ENCODE results near the gene PNN.
"Not testable (repeated sequence)": the region's sequence is repeated elsewhere in the genome, so short reads cannot be mapped to it uniquely, and the experiment has no call there.

PNN gene

GRCh38 chr14:39181693-39182047 is 6.6 kb downstream of the PNN start:
- no peak for FAIRE-seq

GRCh38 chr14:39182770-39183684 is 8.0 kb downstream of the PNN start:
- no peak for FAIRE-seq

GRCh38 chr14:39183685-39184003 is 8.6 kb downstream of the PNN start:
- FAIRE-seq = not testable (repeated sequence)

GRCh38 chr14:39184628-39185255 is 9.7 kb downstream of the PNN start:
- no peak for FAIRE-seq

- FAIRE-seq = peak; percentile 9
Observed at GRCh38 chr14:39185256-39186049, 10.4 kb downstream of the PNN start.

- FAIRE-seq = no peak
Observed at GRCh38 chr14:39186941-39187525, 12.0 kb downstream of the PNN start.

GRCh38 chr14:39203659-39204606 is 28.9 kb downstream of the PNN start:
- FAIRE-seq = no peak

DNA sequence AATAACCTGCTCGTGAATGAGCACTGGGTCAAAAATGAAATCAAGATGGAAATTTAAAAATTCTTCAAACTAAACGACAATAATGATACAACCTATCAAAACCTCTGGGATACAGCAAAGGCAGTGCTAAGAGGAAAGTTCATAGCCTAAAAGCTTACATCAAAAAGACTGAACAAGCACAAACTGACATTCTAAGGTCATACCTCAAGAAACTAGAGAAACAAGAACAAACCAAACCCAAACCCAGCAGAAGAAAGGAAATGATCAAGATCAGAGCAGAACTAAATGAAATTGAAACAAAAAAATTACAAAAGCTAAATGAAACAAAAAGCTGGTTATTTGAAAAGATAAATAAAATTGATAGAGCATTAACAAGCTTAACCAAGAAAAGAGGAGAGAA is 32.4 kb downstream of the PNN start:
- not testable (repeated sequence) for FAIRE-seq

- FAIRE-seq = no peak
Observed at GRCh38 chr14:39211109-39211741, 36.2 kb downstream of the PNN start.

DNA sequence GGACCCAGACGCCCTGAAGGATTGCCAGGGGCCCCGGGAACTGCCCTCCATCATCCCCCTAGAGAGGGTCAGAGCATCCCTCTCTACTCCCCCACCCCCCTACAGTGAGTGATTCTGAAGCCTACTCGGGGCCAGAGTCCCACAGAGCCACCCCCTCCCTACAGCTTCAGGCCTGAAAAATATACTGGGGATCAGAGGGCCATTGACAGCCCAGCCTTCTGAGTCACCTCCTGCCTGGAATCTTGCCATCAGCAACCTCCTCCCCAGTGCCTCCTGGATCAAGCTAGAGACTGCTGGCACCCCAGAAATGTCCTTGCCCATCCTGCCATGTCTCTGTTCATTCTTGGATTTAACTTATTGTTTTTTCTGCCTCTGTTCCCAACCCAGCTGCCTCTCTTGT is 37.0 kb downstream of the PNN start:
- no peak for FAIRE-seq

DNA sequence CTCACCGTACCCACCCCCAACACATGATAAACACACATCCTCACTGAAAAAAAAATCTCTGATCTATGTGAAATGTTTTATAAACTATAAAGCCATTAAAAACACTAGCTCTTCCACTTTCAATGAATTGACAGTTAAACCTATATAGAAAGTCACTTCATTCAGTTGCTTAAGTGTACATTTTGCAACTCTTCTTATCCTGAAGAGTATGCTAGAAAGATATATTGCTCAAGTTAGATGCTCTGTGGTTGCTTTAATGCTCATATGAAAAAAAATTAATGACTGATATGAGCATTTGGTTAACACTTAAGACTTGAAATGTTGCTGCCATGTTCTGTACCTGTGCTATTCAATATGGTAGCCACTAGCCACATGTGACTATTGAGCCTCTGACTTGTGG is 37.6 kb downstream of the PNN start:
- no peak for FAIRE-seq

GRCh38 chr14:39217214-39217879 is 42.3 kb downstream of the PNN start:
- no peak for FAIRE-seq

DNA sequence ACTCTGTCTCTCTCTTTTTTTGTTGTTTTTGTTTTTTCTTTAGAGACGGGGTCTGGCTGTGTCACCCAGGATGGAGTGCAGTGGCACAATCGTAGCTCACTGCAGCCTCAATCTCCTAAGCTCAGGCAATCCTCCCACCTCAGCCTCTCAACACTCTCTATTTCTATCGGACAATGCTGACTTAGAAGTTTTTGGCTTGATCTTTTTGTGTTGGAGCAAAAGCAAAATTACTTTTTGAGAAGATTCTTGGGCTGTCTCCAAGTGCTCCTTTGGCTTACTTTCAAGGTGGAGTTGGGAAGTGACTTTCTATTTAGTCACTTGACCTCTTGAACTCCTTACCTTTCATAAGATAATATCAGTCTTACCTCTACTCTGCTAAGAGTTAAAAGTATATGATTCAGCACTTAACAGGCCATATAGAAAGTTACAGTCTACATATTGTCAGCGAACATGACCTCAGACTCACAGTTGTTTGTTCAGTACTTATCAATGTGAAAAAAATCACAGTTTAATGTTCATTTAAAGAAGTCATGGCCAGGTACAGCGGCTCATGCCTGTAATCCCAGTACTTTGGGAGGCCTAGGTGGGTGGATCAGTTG is 43.2 kb downstream of the PNN start:
- no peak for FAIRE-seq

DNA sequence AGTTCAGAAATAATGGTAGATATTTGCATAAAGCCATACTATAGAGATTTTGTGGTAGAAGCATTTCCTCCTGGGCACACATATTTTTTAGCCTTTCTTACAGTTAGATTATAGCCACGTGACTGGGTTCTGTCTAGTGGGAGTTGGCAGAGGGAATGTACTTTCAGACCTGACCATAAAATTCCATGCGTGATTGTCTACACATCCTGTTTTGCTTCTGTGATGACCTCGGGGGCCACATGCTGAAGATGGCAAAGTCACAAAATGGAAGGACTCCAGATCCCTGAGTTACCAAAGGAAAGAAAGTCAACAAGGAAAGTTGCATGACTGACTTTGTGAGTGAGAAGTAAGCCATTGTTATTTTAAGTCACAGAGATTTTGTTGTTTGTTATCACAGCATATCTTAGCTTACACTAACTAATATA is 44.0 kb downstream of the PNN start:
- FAIRE-seq = no peak

DNA sequence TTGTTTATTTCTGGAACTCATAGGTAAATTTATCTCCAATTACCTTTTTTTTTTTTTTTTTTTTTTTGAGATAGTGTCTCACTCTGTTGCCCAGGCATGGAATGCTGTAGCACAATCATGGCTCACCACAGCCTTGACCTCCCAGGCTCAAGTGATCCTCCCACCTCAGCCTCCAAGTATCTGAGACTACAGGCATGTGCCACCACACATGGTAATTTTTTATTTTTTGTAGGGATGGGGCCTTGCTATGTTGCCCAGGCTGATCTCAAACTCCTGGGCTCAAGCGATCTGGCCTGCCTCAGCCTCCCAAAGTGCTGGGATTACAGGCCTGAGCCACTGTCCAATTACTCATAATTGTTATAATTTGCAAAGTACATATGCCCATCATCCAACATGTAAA is 45.4 kb downstream of the PNN start:
- not testable (repeated sequence) for FAIRE-seq

GRCh38 chr14:39228044-39228443 is 53.0 kb downstream of the PNN start:
- FAIRE-seq = no peak

DNA sequence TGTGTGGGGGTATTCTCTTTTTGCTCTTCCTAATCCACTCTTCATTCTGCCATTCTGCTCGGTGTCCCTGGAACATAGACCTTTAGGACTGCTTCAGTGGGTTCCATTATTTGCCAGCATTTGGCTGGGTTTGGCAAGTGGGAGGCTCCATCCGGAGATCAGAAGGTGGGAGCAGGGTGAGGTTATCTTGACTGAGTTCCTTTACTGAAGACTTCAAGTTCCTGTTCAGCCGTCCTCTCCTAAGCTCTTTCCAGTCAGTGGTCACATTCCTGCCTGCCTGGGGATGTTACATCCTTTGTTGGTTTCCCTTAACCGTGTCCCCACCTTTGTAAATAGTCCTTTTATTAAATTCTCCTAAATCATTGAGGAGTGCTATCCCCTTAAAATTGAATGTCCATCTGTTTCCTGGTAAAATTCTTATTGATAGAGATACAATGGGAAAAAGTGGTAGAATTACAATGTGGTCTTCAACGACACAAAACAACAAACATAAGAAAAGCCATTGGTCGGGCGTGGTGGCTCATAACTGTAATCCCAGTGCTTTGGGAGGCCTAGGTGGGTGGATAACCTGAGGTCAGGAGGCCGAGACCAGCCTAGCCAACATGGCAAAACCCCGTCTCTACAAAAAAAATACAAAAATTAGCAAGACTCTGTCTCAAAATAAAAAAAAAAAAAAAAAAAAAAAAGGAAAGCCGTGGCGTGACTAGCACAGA is 53.6 kb downstream of the PNN start:
- no peak for FAIRE-seq

- FAIRE-seq = no peak
Observed at GRCh38 chr14:39229222-39229543, 54.1 kb downstream of the PNN start.

DNA sequence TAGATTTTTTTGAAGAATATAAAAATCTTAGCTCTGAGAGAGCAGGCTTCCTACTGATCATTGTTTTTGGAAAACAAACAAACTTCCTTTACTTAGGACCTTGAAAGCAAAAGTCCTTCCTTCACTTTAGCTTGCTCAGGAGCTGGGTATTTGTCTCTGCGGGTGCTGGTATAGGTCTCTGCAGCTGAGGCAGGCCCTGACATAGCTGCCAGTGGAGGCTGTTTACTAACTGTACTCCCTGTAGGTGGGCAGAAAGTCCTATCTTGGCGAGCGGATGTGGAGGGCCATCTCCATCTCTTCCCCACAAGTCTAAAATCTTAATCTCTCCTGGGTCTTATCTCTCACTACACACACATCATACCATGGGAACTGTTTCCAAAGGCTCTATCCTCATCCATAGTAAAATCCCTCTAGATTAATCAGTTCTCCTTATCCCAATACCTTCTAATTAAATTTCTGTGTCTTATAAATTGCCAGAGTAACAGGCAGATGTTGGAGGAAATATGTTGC is 54.6 kb downstream of the PNN start:
- no peak for FAIRE-seq
